Endothelial cell of hepatic sinusoid (primary cell): ENCODE measurements around the gene PNMT.

ENCODE experiments used
- in situ Hi-C: cut with HindIII; loops from 2 replicates; pipeline ENCODE4 v1.10.0; 2017; ENCODE audit warnings: low sequenced_read_pairs

The PNMT gene

GRCh38 chr17:39666231-39666600 lies 2.0 kb upstream of the PNMT start:
- in situ Hi-C loops: no loop called here

DNA sequence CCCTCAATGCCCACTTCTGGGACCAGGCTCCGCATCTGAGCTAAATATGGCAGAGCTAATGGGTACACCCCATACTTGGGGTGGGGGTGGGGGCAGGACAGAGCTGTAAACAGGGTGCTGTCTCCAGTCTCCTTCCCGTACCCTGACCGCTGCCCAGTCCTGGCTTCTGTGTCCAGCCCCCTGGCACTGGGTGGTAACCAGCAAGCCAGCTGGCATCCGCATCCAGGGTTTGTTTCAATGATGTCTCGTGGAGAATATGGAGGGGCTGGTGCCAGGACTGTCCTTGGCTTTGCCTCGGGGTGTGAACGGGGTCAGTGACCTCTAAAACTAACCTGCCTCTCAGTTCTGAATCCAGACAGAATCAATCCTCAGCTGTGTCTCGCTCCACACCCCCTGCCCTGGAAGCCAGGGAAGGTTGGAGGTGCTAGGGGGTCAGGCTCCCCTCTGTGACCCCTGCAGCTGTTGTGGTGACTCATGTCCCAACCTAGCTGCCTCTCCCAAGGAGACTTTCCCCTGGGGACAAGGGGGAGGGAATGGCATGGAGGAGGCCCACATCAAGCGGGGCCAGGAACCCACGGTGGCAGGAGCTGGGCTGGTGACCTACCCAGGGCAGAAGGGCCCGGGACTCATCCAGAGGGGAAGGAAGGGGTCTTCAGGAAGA lies 1.5 kb upstream of the PNMT start:
- in situ Hi-C loops: no loop called here

GRCh38 chr17:39667262-39667944 lies 850 bp upstream of the PNMT start:
- in situ Hi-C loops: no loop called here

- in situ Hi-C loops: loop anchor here (10.0 kb wide), 1 partner anchor 55 kb away; no protein-coding TSS in a partner anchor
These were observed 1.9 kb downstream of the PNMT start for GRCh38 chr17:39669897-39670735.

- in situ Hi-C loops: loop anchor here (10.0 kb wide), 1 partner anchor 56 kb away; no protein-coding TSS in a partner anchor
These were observed 2.5 kb downstream of the PNMT start for GRCh38 chr17:39670746-39671145.

DNA sequence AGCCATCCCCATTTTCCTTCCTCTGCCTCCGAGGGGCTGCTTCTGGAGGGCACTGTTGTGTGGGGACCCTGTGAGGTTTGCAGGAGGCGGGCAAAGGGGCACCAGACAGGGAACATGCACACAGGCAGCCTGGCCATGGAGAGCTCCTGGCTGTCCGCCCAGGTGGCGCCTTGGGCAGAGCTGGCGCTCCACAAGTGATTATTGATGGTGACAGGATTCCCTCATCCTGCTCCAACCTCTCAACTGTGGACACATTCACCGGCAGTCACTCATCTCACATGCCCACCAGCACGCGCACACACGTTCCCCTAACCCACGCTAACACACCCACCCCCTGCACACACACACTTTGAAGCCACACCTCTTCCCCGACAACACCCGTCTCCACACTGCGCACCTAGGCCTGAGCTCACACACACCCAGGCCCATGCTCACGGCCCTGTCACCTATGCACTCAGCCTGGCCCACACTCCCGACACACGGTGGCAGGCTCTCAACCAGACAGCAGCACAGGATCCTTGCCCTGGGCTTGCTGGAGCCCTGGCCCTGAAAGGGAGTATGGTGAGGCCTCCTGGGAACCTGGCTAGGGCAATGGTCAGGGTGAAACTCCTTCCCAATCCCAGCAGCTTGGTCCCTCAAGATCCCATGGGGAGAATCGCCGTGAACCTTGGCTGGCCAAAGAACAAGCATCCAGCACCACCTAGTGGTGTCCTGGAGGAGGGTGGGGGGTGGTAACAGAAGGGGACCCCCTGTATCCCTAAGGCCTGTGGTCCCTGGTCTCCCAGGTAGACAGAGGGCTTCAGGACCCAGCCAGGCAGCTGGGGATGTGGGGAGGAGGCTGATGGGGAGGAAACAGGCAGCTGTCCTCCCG lies 3.6 kb downstream of the PNMT start:
- in situ Hi-C loops: loop anchor here (10.0 kb wide), 1 partner anchor 57 kb away; no protein-coding TSS in a partner anchor

- in situ Hi-C loops: loop anchor here (10.0 kb wide), 1 partner anchor 58 kb away; no protein-coding TSS in a partner anchor
These were observed 4.5 kb downstream of the PNMT start for GRCh38 chr17:39672522-39673334.

DNA sequence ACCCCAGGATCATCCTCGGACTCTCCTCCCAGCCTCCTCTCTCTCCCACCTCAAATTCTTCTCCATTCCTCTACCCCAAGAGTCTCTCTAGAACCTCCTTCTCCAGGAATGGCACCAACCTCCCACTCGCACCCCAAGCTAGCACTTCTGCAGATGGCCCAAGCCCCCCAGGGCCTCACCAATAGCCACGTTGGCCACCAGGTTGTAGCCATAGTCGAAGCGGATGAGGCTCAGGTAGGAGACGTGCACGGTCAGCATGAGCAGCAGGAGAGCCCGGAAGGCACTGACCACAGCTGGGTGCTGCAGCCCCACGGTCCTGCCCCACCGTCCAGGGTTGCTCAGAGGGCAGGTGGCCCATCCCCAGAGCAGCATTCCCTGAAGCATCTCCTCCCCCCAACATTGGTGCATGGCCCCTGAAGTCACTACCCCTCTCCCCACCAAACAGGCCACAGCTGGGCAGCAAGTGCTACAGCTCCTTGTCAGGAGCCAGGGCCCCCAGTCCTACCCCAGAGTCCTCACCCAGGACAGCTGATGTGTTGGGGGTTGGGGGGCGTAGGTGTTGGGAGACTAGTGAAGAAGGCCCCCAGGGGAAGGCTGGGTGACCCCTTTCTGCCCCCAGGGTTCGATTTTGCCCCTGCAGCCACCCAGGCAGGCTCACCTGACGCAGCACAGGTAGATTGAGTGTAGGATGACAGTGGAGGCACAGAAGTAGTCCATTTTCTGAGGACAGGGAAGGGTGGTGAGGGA lies 5.3 kb downstream of the PNMT start:
- in situ Hi-C loops: loop anchor here (10.0 kb wide), 1 partner anchor 59 kb away; no protein-coding TSS in a partner anchor

- in situ Hi-C loops: loop anchor here (10.0 kb wide), 1 partner anchor 59 kb away; no protein-coding TSS in a partner anchor
These were observed 5.9 kb downstream of the PNMT start for GRCh38 chr17:39674179-39674578.

DNA sequence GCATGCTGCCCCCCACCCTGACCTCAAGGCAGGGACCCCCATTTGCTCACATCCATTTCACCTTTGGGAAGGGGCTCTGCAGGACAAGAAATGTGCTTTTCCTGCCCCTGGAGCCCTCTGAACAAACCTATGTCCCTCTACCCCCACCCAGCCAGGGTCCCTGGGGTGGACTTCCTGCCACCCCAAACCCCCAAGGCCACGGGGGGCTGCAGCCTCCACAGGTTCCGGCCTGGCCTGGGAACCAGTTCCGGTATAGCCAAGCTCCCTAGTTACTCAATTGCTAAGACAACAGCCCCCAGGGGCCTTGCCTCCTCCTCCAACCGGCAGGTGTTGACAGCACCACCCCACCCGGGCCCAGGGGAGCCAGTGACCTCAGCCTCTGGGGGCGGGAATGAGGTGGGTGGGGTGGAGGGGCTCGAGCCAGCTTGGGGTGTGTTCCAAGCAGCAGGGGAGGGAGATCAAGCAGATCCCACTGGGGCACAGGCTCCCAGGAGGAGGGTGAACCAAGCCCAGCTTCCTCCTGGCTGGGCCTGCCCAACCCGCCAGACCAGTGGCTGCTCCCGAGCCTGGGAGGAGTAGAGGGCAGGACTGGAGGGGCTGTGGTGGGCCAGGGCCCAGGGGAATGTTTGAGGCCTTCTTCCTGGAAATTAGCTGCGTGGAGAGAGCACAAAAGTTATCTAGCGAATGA lies 6.6 kb downstream of the PNMT start:
- in situ Hi-C loops: loop anchor here (10.0 kb wide), 1 partner anchor 60 kb away; no protein-coding TSS in a partner anchor

DNA sequence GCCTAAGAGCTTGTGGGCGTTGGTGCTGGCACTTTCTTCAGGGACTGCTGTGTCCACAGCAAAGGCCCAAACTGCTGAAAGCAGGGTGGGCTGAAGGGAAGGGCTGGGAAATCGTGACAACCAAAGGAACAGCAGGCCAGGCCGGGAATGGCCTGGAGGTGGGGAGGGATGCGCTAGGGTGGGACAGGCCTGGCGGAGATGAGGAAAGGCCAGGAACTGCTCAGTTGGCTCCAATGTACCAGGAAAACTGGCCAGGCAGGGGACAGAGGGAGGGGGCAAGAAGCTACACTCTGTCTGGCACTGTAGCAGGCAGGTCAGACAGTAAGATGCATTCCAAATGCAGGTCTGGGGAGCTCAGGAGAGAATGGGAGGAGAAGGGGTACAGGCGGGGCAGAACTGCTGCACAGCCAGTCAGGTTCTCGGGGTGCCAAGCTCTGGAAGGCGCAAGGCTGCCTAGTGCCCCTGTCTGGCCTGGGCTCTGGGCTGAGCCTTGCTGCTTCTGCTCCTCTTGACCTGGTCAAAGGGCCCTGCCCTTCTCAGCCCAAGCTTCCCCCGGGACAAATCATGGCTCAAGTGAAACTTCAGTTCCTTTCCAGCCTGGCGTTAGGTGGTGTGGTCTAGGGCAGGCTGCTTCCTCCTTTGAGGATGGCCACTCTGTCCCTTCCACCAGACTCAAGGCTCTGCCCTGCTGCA lies 7.3 kb downstream of the PNMT start:
- in situ Hi-C loops: loop anchor here (10.0 kb wide), 1 partner anchor 61 kb away; no protein-coding TSS in a partner anchor

DNA sequence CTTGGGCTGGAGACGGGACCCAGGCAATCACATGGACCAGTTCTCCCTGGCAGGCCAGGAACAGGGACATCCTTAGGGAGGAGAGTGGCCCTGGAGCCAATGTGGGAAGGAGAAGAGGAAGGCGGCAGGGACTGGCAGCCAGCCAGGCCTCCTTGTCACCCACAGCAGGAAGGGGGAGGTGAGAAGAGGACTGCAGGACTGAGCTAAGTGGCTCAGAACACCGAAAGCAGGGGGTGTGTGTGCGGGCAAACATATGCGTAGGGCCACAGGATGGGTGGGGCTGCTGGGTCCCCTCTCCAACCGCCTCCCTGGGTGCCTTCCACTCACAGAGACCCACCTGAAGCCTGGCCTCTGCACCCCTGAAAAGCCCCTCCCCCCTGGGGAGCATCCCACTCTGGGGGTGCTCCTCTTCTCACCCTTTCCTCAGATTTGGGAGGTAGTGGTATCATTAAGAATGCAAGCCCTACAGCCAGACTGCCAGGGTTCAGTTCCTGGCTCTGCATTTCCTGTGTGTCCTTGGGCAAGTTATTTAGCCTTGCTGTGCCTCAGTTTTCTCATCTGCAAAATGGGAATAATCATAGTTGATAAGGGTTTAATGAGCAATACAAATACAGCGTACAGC lies 8.1 kb downstream of the PNMT start:
- in situ Hi-C loops: loop anchor here (10.0 kb wide), 1 partner anchor 62 kb away; no protein-coding TSS in a partner anchor

GRCh38 chr17:39677072-39677471 lies 8.8 kb downstream of the PNMT start:
- in situ Hi-C loops: loop anchor here (10.0 kb wide), 1 partner anchor 62 kb away; no protein-coding TSS in a partner anchor

- in situ Hi-C loops: loop anchor here (10.0 kb wide), 1 partner anchor 63 kb away; no protein-coding TSS in a partner anchor
These were observed 9.5 kb downstream of the PNMT start for GRCh38 chr17:39677542-39678339.

DNA sequence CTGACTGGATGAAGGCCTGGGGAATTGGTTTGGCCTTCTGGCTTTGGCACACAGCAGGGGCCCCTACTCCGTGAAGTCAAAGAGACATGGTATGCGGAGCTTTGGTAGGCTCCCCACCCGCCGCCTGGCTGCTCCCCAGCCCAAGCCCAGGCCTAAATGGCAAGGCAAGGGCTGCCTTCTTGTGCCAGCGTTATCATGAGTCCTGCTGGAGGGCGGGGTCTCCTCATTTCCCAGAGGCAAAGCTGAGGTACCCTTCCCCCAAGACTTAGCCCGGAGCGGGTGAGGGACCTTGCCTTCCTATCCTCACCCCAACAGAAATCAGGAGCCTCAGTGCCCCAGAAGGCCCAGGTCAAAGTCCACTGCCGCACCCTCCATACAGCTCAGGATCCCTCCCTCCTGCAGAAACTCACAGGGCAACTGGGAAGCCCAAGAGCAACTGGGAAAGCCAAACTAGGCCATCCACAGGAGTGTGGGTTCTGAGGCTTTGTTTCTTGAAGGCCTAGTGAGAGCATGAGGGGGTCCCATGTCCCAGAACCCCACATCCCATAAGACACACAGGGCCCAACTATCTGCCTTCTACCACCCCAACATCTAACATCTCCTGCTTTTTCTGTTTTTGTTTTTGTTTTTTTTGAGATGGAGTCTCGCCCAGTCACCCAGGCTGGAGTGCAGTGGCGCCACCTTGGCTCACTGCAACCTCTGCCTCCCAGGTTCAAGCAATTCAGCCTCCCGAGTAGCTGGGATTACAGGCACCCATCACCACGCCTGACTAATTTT lies 10.3 kb downstream of the PNMT start:
- in situ Hi-C loops: loop anchor here (10.0 kb wide), 1 partner anchor 64 kb away; no protein-coding TSS in a partner anchor
